ENCODE data around the gene DNAH3.

The DNAH3 gene

GRCh38 chr16:20904507-20905081, 246.1 kb downstream of the DNAH3 start:
- no peaks in the 10 kb centered on the region for H3K36me3 ChIP-seq (ENCODE audit: control insufficient read depth in 2 of 2, insufficient read depth in 2 of 2, low read length in 2 of 2)
- peaks cover 13 to 29% of the 10 kb centered on the region in 2 donors for H3K4me1 ChIP-seq (ENCODE audit: control insufficient read depth in 2 of 2, insufficient read depth in 2 of 2, low read length in 2 of 2)
- H3K9ac ChIP-seq (ENCODE audit: low read depth in 1 of 2, low read length in 2 of 2): no peak overlapping the region
- peak overlapping the region; percentile 20 to 21 for H3K27ac ChIP-seq (ENCODE audit: low read depth in 2 of 2, low read length in 2 of 2)
- H3K27me3 ChIP-seq (ENCODE audit: control insufficient read depth in 2 of 2, insufficient read depth in 2 of 2, low read length in 2 of 2): no peaks in the 10 kb centered on the region
- H3K4me3 ChIP-seq (ENCODE audit: low read length in 2 of 2): no peak overlapping the region
- no peaks in the 10 kb centered on the region for H3K9me3 ChIP-seq (ENCODE audit: control insufficient read depth in 2 of 2, low read length in 2 of 2)

DNA sequence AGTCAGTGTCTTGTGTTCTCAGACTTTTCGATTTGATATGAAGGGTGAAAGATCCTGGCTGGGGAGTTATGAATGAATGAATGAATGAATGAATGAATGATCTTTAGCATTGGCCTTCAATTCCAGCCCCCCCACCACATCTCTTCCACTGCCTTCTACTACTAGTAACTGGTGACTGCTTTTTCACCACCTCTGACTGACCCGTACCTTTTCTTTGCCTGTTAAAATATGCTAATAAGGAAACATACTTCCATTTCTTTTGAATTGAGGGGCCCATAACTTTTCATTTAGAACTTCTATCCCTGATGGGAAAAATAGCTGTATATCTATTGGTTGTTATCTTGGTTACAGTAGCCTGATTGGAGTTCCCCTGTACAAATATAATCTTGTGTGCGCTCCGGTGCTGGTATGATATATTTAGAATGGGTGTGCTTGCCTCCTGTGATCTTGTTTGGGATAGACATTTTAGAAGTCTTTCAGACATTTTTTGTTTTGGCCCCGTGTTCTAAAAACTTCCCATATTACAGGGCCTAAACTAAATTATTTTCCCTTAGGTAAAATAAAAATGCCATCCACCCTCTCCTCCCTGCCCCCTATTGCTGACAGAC, 246.6 kb downstream of the DNAH3 start:
- Histone ChIP-seq H3K36me3 (ENCODE audit: control insufficient read depth in 2 of 2, insufficient read depth in 2 of 2, low read length in 2 of 2) (no peaks in the 10 kb centered on the region), H3K9ac (ENCODE audit: low read depth in 1 of 2, low read length in 2 of 2) (no peak overlapping the region), H3K27me3 (ENCODE audit: control insufficient read depth in 2 of 2, insufficient read depth in 2 of 2, low read length in 2 of 2) (no peaks in the 10 kb centered on the region), H3K4me3 (ENCODE audit: low read length in 2 of 2) (no peak overlapping the region), H3K9me3 (ENCODE audit: control insufficient read depth in 2 of 2, low read length in 2 of 2) (no peaks in the 10 kb centered on the region), H3K4me1 (ENCODE audit: control insufficient read depth in 2 of 2, insufficient read depth in 2 of 2, low read length in 2 of 2) (peaks cover 19 to 29% of the 10 kb centered on the region in 2 donors), H3K27ac (ENCODE audit: low read depth in 2 of 2, low read length in 2 of 2) (peak overlapping the region; percentile 13 to 20)

DNA sequence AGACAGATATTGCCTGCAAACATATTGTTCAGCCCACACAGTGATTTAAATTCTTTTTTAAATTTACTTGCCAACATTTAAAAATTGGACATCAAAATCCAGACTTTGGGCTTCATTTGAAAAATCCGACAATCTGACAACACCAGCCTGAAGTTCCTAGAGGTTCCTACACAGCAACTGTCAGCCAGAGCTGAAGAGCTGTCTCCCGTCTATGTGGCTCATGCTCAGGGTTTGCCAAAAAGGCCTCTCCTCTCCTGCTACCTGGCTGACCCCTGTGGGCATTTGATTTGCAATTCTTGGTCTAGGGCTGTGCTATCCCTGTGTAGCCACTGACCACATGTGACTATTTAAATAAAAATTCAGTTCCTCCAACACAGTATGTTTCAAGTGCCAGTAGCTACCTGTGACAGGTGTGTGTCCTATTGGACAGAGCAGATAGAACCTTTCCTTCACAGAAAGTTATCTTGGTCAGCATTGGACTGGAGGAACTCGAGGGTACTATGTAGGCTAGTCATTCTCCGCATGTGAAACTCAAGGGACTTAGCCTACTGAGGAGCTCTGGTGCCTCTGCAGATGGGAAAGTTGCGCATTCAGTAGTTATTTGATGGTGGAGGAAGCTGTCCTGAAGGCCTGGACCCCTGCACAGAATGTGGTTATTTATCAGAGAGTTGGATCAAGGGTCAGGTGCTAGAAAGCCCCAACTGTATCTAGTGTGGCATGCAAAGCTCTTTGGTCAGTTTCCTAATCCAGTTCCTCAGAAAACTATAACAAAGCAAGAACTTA, 247.3 kb downstream of the DNAH3 start:
- peaks cover 22 to 32% of the 10 kb centered on the region in 2 donors for H3K4me1 ChIP-seq (ENCODE audit: control insufficient read depth in 2 of 2, insufficient read depth in 2 of 2, low read length in 2 of 2)
- no peak overlapping the region for H3K4me3 ChIP-seq (ENCODE audit: low read length in 2 of 2)
- H3K9ac ChIP-seq (ENCODE audit: low read depth in 1 of 2, low read length in 2 of 2): no peak overlapping the region
- peak overlapping the region in 1 of 2 donors; percentile 13 for H3K27ac ChIP-seq (ENCODE audit: low read depth in 2 of 2, low read length in 2 of 2)
- no peaks in the 10 kb centered on the region for H3K36me3 ChIP-seq (ENCODE audit: control insufficient read depth in 2 of 2, insufficient read depth in 2 of 2, low read length in 2 of 2)
- H3K9me3 ChIP-seq (ENCODE audit: control insufficient read depth in 2 of 2, low read length in 2 of 2): no peaks in the 10 kb centered on the region
- H3K27me3 ChIP-seq (ENCODE audit: control insufficient read depth in 2 of 2, insufficient read depth in 2 of 2, low read length in 2 of 2): no peaks in the 10 kb centered on the region

DNA sequence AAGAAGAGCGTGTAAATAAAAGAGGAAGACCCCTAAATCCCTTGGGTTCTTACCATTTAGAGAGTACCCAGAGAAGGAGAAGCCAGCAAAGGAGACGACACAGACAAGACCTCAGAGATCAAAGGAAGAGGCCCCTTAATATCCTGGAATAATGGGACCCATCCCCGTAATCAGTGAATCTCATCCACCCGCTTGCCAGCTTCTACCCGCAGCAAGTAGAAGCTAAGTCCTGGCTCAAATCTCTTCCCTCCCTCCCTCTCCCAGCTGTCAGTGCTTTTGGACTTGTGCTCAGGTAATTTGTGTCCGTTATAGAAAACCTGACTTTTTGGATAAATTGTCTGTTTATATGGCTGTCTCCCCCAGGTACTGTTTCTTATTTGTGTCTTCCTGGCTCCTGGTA, 248.2 kb downstream of the DNAH3 start:
- no peak overlapping the region for H3K4me3 ChIP-seq (ENCODE audit: low read length in 2 of 2)
- peak overlapping the region in 1 of 2 donors; percentile 13 for H3K27ac ChIP-seq (ENCODE audit: low read depth in 2 of 2, low read length in 2 of 2)
- no peaks in the 10 kb centered on the region for H3K9me3 ChIP-seq (ENCODE audit: control insufficient read depth in 2 of 2, low read length in 2 of 2)
- no peak overlapping the region for H3K9ac ChIP-seq (ENCODE audit: low read depth in 1 of 2, low read length in 2 of 2)
- H3K36me3 ChIP-seq (ENCODE audit: control insufficient read depth in 2 of 2, insufficient read depth in 2 of 2, low read length in 2 of 2): no peaks in the 10 kb centered on the region
- H3K27me3 ChIP-seq (ENCODE audit: control insufficient read depth in 2 of 2, insufficient read depth in 2 of 2, low read length in 2 of 2): no peaks in the 10 kb centered on the region
- peaks cover 22 to 32% of the 10 kb centered on the region in 2 donors for H3K4me1 ChIP-seq (ENCODE audit: control insufficient read depth in 2 of 2, insufficient read depth in 2 of 2, low read length in 2 of 2)

GRCh38 chr16:20901436-20902112, 249.1 kb downstream of the DNAH3 start:
- Histone ChIP-seq H3K36me3 (ENCODE audit: control insufficient read depth in 2 of 2, insufficient read depth in 2 of 2, low read length in 2 of 2) (peaks cover 0 to 4% of the 10 kb centered on the region in 2 donors), H3K9me3 (ENCODE audit: control insufficient read depth in 2 of 2, low read length in 2 of 2) (no peaks in the 10 kb centered on the region), H3K9ac (ENCODE audit: low read depth in 1 of 2, low read length in 2 of 2) (peak overlapping the region; percentile 90 to 92), H3K4me3 (ENCODE audit: low read length in 2 of 2) (peak overlapping the region; percentile 92 to 98), H3K27ac (ENCODE audit: low read depth in 2 of 2, low read length in 2 of 2) (peak overlapping the region; percentile 95), H3K27me3 (ENCODE audit: control insufficient read depth in 2 of 2, insufficient read depth in 2 of 2, low read length in 2 of 2) (no peaks in the 10 kb centered on the region), H3K4me1 (ENCODE audit: control insufficient read depth in 2 of 2, insufficient read depth in 2 of 2, low read length in 2 of 2) (peaks cover 22 to 32% of the 10 kb centered on the region in 2 donors)

DNA sequence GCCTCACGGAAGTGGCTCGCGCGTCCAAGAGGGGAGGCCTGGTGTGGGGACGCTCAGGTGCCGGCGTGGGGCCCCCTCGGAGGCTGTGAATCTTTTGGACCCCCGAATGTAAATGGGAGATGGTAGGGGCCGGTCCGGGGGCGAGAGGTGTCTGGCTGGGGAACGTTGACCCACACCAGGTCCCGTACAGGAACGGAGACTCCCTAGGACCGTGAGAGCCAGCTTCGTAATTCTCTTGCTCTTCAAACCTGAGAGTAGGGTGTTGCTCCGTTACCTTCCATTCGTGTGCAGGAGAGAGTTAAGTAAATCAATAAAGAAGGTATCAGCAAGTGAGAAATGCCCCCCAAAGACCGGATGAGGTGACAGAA, 249.6 kb downstream of the DNAH3 start:
- Histone ChIP-seq H3K9ac (ENCODE audit: low read depth in 1 of 2, low read length in 2 of 2) (peak overlapping the region; percentile 90 to 92), H3K36me3 (ENCODE audit: control insufficient read depth in 2 of 2, insufficient read depth in 2 of 2, low read length in 2 of 2) (peaks cover 0 to 6% of the 10 kb centered on the region in 2 donors), H3K4me3 (ENCODE audit: low read length in 2 of 2) (peak overlapping the region; percentile 92 to 98), H3K4me1 (ENCODE audit: control insufficient read depth in 2 of 2, insufficient read depth in 2 of 2, low read length in 2 of 2) (peaks cover 22 to 28% of the 10 kb centered on the region in 2 donors), H3K27me3 (ENCODE audit: control insufficient read depth in 2 of 2, insufficient read depth in 2 of 2, low read length in 2 of 2) (no peaks in the 10 kb centered on the region), H3K9me3 (ENCODE audit: control insufficient read depth in 2 of 2, low read length in 2 of 2) (no peaks in the 10 kb centered on the region), H3K27ac (ENCODE audit: low read depth in 2 of 2, low read length in 2 of 2) (peak overlapping the region; percentile 95)

GRCh38 chr16:20900299-20901067, 250.2 kb downstream of the DNAH3 start, which contains the start of the genes DCUN1D3 and LYRM1:
TSS of gene DCUN1D3 (minus strand) at chr16:20900358. CDS start at chr16:20862538, 37,820 bp downstream.
TSS of gene LYRM1 (plus strand) at chr16:20900771. CDS start at chr16:20915556, 14,785 bp downstream.
- Histone ChIP-seq H3K27me3 (ENCODE audit: control insufficient read depth in 2 of 2, insufficient read depth in 2 of 2, low read length in 2 of 2) (no peaks in the 10 kb centered on the region), H3K9ac (ENCODE audit: low read depth in 1 of 2, low read length in 2 of 2) (peak within 1 kb of the TSS; percentile 90 to 92), H3K9me3 (ENCODE audit: control insufficient read depth in 2 of 2, low read length in 2 of 2) (no peaks in the 10 kb centered on the region), H3K4me3 (ENCODE audit: low read length in 2 of 2) (peak within 1 kb of the TSS; percentile 92 to 98), H3K4me1 (ENCODE audit: control insufficient read depth in 2 of 2, insufficient read depth in 2 of 2, low read length in 2 of 2) (peaks cover 22 to 23% of the 10 kb centered on the region in 2 donors), H3K27ac (ENCODE audit: low read depth in 2 of 2, low read length in 2 of 2) (peak within 1 kb of the TSS; percentile 95), H3K36me3 (ENCODE audit: control insufficient read depth in 2 of 2, insufficient read depth in 2 of 2, low read length in 2 of 2) (peaks cover 0 to 8% of the 10 kb centered on the region in 2 donors)

GRCh38 chr16:20899477-20900298, 251.0 kb downstream of the DNAH3 start:
- Histone ChIP-seq H3K4me3 (ENCODE audit: low read length in 2 of 2) (peak overlapping the region; percentile 92 to 98), H3K27ac (ENCODE audit: low read depth in 2 of 2, low read length in 2 of 2) (peak overlapping the region; percentile 95), H3K9me3 (ENCODE audit: control insufficient read depth in 2 of 2, low read length in 2 of 2) (no peaks in the 10 kb centered on the region), H3K4me1 (ENCODE audit: control insufficient read depth in 2 of 2, insufficient read depth in 2 of 2, low read length in 2 of 2) (peaks cover 21 to 23% of the 10 kb centered on the region in 2 donors), H3K36me3 (ENCODE audit: control insufficient read depth in 2 of 2, insufficient read depth in 2 of 2, low read length in 2 of 2) (peaks cover under 1 to 10% of the 10 kb centered on the region in 2 donors), H3K27me3 (ENCODE audit: control insufficient read depth in 2 of 2, insufficient read depth in 2 of 2, low read length in 2 of 2) (no peaks in the 10 kb centered on the region), H3K9ac (ENCODE audit: low read depth in 1 of 2, low read length in 2 of 2) (peak overlapping the region; percentile 71 to 90)

- H3K27me3 ChIP-seq (ENCODE audit: control insufficient read depth in 2 of 2, insufficient read depth in 2 of 2, low read length in 2 of 2): no peaks in the 10 kb centered on the region
- H3K9me3 ChIP-seq (ENCODE audit: control insufficient read depth in 2 of 2, low read length in 2 of 2): no peaks in the 10 kb centered on the region
- peaks cover 4 to 10% of the 10 kb centered on the region in 2 donors for H3K36me3 ChIP-seq (ENCODE audit: control insufficient read depth in 2 of 2, insufficient read depth in 2 of 2, low read length in 2 of 2)
- peak overlapping the region; percentile 95 for H3K27ac ChIP-seq (ENCODE audit: low read depth in 2 of 2, low read length in 2 of 2)
- H3K4me3 ChIP-seq (ENCODE audit: low read length in 2 of 2): peak overlapping the region; percentile 92 to 98
- H3K4me1 ChIP-seq (ENCODE audit: control insufficient read depth in 2 of 2, insufficient read depth in 2 of 2, low read length in 2 of 2): peaks cover 20% of the 10 kb centered on the region in 2 donors
- H3K9ac ChIP-seq (ENCODE audit: low read depth in 1 of 2, low read length in 2 of 2): peak overlapping the region in 1 of 2 donors; percentile 71
Measured at GRCh38 chr16:20899071-20899470, 251.6 kb downstream of the DNAH3 start.
